ENCODE data around the gene CST11.

CST11 gene

DNA sequence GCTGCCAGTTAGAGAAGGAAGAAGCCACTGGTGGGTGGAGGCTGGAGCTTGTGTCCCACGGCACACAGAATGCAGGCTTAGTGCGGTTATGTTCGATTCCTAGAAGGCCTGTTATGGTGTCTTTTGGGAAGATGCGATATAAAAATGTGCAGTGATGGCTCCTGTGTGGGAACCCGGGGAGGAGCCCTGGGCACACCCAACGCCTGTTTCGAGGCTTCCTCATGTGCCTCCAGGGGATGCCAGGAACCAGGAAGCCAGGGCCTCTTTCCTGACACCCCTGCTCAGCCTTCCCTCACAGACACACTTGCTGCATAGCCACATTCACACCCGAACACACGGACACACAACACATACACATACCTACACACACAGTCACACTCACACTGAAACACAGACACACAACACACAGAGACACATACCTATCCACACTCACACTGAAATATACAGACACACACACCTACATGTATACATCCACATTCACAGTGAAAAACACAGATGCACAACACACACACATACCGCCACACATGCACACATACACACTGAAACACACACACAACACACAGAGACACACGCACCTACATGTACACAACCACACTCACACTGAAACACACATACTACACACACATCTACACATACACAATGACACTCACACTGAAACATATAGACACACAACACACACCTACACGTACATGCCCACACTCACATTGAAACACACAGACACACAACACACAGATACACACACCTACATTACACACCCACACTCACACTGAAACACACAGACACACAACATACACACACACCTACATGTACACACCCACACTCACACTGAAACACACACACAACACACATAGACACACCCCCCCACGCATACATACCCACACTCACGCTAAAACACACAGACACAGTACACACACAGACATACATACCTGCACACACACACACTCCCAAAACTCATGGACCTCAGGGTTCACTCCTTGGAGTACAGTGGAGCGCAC lies 1.2 kb upstream of the CST11 start:
- DNase-seq = no peak

DNA sequence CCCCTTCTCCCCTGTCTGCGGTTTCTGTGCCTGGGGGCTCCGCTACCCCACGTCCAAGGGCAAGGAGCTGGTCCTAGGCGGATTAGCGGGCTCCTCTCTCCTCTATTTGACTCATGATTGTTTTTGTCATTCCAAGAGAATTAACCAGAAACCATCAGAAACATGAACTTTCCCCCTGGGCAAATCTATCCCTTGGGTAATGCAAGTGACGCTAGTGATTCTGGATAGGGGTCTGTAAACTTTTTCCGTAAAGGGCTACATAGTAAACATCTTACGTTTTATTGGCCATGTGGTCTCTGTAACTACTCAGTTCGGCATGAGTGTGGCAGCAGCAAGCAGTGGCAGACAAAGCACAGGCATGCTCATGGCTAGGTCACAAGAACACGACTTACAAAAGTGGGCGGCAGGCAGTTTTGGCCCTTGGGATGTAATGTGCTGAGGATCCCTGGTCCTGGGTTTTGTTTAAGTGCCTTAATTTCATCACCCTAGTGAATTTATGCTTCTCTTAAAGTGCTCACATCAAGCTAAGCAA lies 654 bp downstream of the CST11 start:
- no peak for DNase-seq

DNA sequence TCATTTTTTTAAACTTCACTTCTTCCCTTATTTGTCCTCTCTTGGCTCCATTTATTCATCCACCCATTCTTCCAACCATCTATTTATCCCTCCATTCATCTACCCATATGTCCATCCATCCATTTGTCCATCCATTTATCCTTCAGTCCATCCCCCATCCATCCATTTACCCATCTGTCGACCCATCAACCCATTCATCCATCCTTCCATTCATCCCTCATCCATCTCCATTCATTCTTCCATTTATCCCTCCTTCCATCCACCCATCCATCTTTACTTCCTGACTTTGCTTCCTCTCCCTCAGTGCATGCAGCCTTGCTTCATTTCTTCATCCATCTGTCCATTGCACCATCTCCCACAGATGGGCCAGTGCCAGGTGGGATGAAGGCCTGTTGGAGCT lies 1.8 kb downstream of the CST11 start:
- DNase-seq = no peak

DNA sequence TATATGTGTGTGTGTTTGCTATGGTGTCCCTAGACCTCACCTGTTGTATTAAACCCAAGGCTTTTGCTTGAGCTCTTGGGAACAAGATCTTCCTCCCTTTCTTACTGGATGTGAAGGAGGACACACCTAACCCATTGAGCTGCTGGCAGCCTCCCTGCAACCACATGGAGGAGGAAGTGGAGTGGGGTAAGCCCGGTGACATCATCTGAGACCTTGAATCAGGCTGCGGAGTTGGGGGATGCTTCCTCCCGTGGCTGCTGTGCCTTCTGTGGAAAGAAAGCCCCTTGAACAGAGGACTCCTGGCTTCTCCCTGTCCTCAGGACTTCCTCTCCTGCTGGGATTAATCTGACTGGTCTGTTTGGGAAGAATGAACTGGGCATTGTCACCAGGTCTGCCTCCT lies 3.3 kb downstream of the CST11 start:
- DNase-seq = no peak

DNA sequence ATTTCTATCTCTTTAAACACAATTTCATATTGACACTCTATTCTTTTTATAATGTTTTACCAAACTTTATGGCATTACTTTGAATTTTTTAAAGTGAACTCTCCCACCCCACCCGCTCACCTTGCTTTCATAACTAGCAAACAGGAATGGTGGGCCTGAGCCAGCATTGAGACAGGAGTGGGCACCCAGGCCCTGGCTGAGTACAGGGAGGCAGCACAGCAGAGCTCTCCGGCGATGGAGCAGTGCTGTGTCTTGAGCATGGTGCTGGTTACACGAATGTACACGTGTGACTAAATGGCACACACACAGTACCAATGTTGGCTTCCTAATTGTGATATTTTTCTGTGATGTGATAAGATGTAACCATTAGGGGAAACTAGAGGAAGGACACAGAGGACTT lies 4.5 kb downstream of the CST11 start:
- DNase-seq = no peak

DNA sequence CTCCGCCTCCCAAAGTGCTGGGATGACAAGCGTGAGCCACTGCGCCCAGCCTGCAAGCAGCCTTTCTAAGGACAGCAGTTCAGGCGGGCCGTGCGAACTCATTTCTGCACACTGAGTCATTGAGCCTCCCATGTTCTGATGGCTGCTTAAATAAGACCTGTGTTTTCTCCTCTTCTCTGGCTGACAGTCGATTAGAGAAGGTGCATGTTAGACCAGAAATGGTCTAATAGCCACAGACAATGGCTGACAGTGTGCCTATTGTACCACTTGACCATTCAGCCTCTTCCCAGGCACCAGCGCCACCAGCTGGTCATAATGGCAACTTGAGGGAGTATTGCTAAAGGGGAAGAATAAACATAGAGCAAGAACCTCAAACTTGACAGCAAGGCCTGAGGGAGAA lies 6.2 kb downstream of the CST11 start:
- DNase-seq = peak; percentile 57

DNA sequence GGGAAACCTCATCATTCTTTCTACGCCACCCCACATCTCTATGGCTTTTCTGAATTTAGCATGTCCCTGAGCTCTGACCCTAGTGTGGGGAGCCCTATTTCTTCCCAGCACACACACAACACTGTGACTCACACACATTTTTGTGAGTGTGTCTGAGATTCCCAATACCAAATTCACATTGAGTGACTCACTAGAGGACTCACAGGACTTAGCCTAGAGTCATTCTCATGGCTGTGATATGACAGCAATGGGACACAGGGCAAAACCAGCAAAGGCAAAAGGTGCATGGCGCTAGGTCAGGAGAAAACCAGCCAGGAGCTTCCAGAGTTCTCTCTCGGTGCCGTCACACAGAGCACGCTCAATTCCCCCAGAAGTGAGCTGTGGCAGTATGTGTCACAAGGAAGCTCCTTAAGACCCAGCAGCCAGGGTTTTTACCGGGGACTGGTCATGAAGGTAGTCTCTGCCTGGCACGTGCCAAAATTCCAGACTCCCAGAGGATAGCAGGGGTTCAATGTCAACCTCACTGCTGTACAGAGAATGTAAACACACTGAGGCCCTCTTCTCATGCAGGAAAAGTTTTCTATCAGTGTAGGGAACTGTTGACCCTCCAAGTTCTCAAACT lies 7.0 kb downstream of the CST11 start:
- DNase-seq = peak; percentile 29

DNA sequence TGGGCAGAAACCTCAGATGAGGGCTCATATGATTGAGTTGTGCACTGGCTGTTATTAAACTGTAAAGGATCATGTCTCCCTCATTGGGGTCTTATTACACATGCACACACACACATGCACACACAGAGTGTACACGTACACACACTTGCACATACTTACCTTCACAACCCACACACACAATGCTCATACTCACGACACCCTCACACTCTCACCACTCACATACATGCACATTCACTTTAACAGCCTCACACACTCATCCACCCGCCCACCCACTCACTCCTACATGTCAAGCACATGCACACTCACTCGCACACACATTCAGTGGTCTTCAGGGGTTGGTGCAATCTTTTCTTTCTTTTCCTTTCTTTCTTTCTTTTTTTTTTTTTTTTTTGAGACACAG lies 7.8 kb downstream of the CST11 start:
- DNase-seq = no peak

DNA sequence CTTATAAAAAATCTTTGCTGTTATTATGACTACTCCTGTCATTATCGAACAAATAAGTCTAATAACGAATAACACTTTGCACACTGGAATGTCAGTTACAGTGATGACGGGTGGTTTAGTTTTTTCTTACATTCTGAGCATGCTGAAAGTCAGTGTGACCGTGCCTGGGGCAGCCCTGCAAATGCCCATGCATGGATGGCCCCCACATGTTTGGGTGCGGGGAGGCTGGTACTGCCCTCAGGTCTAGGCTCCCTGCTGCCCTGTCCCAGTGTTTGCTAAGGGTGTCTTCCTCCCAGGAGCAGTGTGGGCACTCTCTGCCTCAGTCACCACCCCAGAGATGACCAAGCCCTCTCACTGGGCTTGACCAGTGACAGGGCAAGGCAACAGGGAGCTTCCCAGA lies 10.2 kb downstream of the CST11 start:
- DNase-seq = no peak

DNA sequence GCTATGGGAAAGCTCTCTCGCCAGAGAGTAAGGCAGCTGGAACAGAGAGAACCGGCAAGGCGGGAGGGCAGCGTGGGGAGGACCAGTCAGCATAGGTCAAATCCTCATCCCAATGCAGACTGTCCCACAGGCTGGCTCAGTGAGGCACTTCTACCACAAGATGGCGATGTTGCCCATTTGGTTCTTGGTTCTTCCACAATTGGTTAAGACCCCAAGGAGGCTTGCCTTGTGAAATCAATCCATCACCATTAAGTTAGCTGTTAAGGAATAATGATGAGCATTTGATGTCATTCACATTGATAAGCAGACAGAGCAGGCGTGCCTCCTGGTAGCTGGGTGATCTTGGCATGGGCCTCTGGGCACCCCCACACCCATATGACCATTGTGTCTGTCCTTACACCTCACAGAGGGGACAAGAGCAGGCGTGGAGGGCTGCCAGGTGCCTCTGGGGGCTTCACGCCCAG lies 10.8 kb downstream of the CST11 start:
- DNase-seq = peak; percentile 64

DNA sequence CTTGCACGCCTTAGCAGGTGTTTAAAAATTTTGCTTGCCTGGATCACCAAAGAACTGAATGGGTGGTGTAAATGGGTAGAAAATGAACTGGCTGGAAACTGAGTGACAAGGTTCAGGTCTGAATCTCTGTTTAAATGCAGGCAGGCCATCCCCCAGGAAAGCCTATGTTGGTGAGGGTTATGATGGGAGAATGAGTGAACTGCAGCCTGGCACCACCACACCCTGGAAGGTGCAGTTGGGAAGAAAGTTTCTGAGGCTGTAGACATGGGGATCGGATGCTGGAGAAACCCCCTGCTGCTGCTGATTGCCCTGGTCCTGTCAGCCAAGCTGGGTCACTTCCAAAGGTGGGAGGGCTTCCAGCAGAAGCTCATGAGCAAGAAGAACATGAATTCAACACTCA lies 12.7 kb downstream of the CST11 start:
- DNase-seq = no peak

DNA sequence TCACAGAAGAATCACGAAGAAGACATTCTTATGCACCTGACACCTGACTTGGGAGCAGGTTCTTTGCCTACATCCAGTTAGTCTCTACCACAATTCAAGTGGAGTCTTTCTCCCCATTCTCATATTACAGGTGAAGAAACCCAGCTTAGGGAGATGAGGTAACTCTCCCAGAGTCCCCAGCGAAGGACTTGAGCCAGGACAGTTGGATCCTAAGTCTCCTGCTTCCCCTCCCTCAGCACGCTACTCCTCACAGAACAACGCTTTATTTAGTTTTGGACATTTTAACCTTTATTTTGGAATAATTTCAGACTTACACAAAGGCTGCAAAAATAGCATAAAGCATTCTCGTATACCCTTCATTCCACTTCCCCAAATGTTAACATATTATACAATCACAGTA lies 14.0 kb downstream of the CST11 start:
- no peak for DNase-seq

DNA sequence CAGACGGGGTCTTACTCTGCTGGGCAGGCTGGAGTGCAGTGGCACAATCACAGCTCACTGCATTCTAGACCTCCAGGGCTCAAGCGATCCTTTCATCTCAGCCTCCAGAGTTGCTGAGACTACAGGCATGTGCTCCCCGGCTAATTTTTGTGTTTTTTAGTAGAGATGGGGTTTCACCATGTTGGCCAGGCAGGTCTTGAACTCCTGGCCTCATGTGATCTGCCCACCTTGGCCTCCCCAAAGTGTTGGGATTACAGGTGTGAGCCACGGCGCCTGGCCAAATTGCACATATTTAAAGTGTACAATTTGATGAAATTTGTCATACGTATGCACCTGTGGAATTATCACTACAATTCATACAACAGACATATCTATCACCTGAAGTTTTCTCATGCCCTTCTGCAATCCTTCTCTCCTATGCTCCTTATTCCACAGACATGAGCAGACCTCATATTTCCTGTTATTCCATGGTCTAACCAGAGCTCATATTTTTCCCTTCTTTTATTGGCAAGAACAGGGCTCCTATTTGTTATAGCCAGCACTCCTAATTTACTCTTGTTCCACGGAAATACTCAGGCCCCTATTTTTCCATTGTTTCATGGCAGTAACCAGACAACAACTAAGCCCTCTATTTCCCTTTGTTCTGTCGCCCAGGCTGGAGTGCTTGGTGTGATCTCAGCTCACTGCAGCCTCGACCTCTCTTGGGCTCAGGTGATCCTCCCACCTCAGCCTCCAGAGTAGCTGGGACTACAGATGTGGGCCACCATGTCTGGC lies 15.4 kb downstream of the CST11 start:
- DNase-seq = no peak

DNA sequence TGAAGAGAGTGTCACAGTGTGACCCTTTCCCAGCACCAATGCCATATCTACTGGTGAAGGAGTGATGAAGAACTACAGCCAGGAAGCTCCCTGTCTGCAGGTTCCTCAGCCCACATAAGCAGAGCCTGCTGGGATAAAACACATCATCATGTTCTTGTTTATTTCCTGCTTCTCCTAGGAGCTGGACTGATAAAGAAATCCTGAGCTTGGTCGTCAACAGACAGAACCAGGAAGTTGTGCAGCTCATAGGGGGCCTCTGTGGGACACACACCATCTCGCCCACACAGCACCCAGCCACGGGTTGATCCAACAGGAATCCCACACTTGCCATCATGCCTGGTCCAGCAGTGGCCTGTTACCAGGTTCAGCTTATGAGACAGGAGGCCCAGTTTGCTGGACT lies 16.0 kb downstream of the CST11 start:
- no peak for DNase-seq

DNA sequence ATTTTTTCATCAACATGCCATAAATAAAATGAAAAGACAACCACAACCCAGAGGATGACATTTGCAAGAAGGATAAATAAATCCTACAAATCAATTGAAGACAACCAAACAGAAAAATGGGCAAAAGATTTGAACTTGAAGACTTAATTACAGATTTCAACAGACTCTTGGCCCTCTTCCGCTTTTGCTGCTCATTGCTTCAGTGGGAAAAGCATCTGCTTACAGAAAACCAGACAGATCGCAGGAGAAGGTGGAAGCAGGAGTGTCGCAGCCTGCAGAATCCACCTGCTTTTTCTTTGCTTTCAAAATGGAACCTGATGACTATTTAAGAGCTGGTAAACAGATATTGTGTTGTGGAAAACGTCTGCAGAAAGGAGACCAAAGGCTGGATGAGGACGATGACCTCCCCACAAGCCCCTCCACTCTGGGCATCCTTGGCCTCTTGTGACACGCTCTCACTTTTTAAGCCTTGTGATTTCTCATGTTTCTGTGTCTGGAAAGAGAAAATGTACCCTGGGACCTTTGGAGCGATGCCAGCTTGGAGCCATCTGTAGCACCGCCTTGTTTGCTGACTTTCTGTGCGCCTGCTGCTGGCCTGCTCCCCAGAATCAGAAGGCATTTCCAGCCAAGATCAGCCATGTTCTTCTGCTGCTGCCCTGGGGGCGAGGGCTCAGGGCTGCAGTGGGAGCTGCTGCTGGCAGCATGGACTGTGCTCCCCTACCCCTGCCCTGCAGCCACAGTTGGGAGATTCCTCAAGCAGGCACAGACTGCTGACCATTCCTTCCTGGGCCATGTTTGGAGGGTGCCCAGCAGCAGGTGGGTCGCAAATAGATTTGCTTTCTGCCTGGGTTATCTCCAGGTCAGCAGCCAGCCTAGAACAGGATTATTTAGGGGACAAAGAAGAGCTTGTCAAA lies 16.8 kb downstream of the CST11 start:
- no peak for DNase-seq

DNA sequence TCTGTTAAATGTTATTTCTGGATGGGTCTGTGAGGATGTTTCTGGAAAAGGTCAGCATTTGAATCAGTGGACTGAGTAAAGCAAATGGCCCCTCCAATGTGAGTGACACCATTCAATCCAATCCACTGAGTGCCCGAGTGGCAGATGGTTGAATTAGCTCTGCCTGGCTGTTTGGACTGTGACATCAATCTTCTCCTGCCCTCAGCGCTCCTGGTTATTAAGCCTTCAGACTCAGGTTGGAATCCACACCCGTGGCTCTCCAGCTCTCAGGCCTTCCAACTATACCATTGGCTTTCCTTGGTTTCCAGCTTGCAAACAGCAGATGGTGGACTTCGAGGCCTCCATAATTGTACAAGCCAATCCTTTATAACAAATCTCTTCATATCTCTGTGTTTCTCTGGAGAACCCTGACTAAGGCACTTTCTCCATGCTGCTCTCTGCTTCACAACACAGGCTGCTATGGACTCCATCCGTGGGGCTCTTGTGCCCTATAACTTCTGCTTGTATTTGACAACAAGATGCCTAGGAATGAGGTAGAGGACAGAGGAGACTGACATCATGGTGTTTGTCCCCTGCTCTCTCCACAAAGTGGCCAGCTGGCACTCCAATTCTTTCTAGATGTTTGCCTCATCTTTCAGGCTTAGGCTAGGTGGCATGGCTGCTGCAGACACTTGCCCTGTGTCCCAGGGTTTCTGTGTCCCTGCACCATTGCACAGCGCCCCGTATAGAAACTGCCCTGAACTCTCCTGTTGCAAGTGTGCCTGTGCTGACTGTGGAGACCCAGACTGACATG lies 18.0 kb downstream of the CST11 start:
- no peak for DNase-seq

DNA sequence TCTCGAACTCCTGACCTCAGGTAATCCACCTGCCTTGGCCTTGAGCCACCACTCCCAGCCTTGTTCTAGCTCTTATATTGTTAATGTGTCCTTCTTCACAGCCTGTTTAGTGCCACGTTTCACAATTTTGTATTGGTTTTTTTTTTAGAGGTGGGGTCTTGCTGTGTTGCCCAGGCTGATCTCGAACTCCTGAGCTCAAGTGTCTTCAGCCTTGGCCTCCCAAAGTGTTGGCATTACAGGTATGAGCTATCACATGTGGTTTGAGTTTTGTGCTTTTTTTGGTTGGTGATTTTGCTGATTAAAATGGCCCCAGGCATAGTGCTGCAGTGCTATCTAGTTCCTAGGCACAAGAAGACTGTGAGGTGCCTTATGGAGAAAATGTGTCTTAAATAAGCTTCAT lies 19.0 kb downstream of the CST11 start:
- DNase-seq = no peak

DNA sequence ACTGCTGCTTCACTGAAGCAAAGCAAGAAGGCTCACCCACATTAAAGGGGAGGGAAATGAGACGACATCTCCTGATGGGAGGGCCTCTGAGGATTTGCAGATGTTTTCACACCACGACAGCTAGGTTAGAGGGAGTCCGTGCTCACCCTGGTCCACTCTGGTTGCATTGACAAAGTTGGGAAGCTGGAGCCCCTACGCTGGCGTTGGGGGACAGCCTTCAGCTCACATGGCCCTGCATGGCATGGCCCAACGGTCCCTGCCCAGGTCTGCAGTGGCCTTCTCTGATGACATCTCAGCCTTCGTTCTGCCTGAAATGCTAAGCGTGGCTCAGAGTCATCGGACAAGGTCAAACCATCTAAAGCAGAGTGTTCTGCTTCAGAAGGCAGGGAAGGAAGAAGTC lies 27.5 kb downstream of the CST11 start:
- no peak for DNase-seq

DNA sequence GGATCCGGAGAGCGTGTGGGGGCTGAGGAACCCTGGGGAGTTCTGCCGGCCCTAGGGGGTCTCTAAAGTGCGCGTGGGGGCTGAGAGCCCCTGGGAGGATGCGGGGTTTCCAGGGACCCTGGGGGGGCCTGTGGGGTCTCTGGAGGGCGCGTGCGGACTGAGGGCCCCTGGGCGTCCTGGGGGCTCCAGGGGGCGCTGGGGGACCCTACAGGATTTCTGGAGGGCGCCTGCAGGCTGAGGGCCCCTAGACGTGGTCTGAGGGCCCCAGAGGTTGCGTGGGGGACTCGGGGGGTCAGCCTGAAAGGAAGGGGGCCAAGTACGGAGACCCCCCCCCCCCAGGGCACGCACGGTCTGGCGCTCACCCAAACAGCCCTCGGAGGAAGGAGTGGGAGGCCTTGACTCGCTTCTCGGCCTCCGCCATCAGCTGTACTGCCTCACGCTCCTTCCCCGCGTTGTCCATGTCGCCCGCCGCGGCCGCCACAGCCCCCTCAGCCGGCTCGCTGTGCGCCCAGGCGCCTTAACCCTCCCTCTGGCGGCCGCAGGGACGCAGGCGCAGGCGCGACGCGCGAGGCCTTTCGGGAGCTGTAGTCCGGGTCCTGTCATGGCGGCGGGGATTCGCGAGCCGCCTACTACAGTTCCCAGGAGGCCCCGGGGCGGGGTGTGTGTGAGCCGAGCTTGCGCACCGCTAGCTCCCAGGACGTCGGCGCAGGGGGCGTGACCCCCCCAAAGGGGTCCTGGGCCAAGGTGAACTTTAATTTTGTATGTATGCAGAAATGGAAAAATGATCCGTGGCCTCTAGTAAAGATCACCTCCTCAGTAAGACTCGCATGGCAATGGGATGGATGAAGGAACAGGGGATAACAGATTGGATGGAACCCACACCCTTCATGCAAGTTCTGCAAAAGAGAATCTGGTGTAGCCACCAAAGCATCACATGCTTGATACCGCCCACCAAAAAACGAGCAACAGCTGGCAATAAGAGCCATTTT lies 31.4 kb downstream of the CST11 start, which contains the start of gene NAPB:
NAPB (minus strand) TSS at position 546 of the 989 bp plus-strand sequence; CDS start at position 460, 86 bp downstream.
- DNase-seq = peak; percentile 66
